Esophagus squamous epithelium (tissue), 5 donors: ENCODE measurements around the gene HK2. TPM values are rescaled to one million over a fixed set of nuclear protein-coding genes. Genes with fewer than 3 reads are reported as not detected.

Experiments used
- DNase-seq: peaks from one replicate; lab custom pipeline; 2025; lab: John Stamatoyannopoulos, UW
- H3K27ac ChIP-seq, 4 donors: fragments of 200-600 bp; sonication (generic); one replicate each; pipeline ENCODE4 v1.5.1; 2016 to 2019; ENCODE audit warnings: mild to moderate bottlenecking in 1 of 4
- H3K27me3 ChIP-seq, 4 donors: fragments of 200-600 bp; sonication (generic); 1 replicate in 3 of 4; 2 replicates in 1 of 4; pipeline versions ENCODE4 v1.5.1 to v1.6.0; 2017 to 2021; ENCODE audit warnings: antibody characterized with exemption in 1 of 4
- H3K36me3 ChIP-seq, 3 donors: fragments of 200-600 bp; sonication (generic); one replicate each; pipeline ENCODE4 v1.5.1; 2016 to 2019
- H3K4me1 ChIP-seq, 3 donors: fragments of 200-600 bp; sonication (generic); one replicate each; pipeline ENCODE4 v1.5.1; 2017 to 2019
- H3K4me3 ChIP-seq, 4 donors: fragments of 200-600 bp; sonication (generic); 1 replicate in 3 of 4; 2 replicates in 1 of 4; pipeline ENCODE4 v1.5.1; 2016 to 2019; ENCODE audit warnings: mild to moderate bottlenecking in 2 of 4, moderate library complexity in 1 of 4
- H3K9me3 ChIP-seq, 3 donors: fragments of 200-600 bp; sonication (generic); one replicate each; pipeline ENCODE4 v1.5.1; 2016 to 2019
- POLR2A ChIP-seq, 4 donors: fragments of 450-650 bp; IDR thresholded peaks; one replicate each; pipeline ENCODE4 v1.6.1; 2017; ENCODE audit warnings: antibody characterized with exemption in 4 of 4, mild to moderate bottlenecking in 4 of 4, moderate library complexity in 3 of 4
- WGBS, 2 donors: methylation state at CpG; one replicate each; pipeline ENCODE4 v1.1.5; 2018; 5-methylcytosine and 5-hydroxymethylcytosine counted together
- intact Hi-C: fragments of 100-400 bp; cut with DNase I; formaldehyde crosslinking; loops from one replicate; pipeline ENCODE4 v1.15.0; 2022
- total RNA-seq, 4 donors: library from RNA; depleted of rRNA; stranded (reverse); fragments of >200 nt; gene quantifications; one replicate each; pipeline ENCODE4 v1.1.0, GENCODE V29; 2016
- TF ChIP-seq, protein P1 (sequence below), 6 experiments: fragments of 450-650 bp in 4 of 6; fragments of 200-600 bp in 2 of 6; sonication (generic) in 2 of 6; IDR thresholded peaks; one replicate each; pipeline ENCODE4 v1.5.1; 2016 to 2019; ENCODE audit warnings: antibody characterized with exemption in 6 of 6, mild to moderate bottlenecking in 4 of 6, moderate library complexity in 4 of 6
- donor health status: DM: yes; HTN: yes; CAD: no.

Gene HK2
- total RNA-seq, 4 donors from 2014 or later = 11.2 to 45.4 (median 25.1) TPM

DNA sequence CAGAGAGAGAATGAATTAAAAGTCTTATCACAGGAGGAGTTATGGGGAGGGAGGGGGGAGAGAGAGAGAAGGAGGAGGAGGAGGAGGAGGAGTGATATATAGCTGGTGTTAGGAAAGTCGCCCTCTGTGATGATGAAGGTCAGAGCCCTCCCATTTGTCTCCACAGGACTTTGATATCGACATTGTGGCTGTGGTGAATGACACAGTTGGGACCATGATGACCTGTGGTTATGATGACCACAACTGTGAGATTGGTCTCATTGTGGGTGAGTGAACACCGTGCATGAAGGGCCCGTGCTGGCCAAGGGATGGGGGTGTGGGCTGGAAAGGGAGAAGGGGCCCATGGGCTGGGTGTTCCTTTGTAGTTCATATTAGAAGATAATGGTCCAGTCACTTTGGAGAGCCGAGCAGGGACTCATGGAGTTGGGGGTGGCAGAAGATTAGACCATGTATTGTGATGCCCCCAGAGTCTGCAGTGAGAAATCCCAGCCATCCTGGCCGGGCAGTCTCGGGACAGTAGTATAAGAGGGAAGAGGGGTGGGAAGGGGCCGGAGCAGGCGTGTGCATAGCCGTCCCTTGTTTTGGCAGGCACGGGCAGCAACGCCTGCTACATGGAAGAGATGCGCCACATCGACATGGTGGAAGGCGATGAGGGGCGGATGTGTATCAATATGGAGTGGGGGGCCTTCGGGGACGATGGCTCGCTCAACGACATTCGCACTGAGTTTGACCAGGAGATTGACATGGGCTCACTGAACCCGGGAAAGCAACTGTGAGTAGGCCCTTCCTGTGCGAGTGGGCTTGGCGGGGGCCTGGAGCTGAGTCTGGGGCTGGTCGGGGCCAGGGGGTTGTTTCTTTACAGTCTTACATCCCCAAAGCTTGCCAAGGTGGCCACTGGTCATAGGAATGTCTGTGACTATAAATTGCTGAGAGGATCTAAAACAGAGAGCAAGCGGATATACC lies 40.0 kb downstream of the HK2 start:
- intact Hi-C loops = no loop called here
- Histone ChIP-seq H3K4me1 (peaks cover 0 to 20% (median 11%) of the 10 kb centered on the region in 3 donors), H3K9me3 (no peaks in the 10 kb centered on the region), H3K4me3 (no peak overlapping the region), H3K27ac (peak overlapping the region in 1 of 4 donors; percentile 59), H3K36me3 (peaks cover 3 to 73% (median 7%) of the 10 kb centered on the region in 3 donors), H3K27me3 (no peaks in the 10 kb centered on the region)
- TF ChIP-seq, protein P1, sequence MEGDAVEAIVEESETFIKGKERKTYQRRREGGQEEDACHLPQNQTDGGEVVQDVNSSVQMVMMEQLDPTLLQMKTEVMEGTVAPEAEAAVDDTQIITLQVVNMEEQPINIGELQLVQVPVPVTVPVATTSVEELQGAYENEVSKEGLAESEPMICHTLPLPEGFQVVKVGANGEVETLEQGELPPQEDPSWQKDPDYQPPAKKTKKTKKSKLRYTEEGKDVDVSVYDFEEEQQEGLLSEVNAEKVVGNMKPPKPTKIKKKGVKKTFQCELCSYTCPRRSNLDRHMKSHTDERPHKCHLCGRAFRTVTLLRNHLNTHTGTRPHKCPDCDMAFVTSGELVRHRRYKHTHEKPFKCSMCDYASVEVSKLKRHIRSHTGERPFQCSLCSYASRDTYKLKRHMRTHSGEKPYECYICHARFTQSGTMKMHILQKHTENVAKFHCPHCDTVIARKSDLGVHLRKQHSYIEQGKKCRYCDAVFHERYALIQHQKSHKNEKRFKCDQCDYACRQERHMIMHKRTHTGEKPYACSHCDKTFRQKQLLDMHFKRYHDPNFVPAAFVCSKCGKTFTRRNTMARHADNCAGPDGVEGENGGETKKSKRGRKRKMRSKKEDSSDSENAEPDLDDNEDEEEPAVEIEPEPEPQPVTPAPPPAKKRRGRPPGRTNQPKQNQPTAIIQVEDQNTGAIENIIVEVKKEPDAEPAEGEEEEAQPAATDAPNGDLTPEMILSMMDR (IDR thresholded peaks at IDR 0.05) = no peak
- no peak for TF ChIP-seq POLR2A (IDR thresholded peaks at IDR 0.05)
- DNase-seq = no peak
- 89 to 92% methylated on average over 26 of the region's 26 CpGs for WGBS, 2 donors

DNA sequence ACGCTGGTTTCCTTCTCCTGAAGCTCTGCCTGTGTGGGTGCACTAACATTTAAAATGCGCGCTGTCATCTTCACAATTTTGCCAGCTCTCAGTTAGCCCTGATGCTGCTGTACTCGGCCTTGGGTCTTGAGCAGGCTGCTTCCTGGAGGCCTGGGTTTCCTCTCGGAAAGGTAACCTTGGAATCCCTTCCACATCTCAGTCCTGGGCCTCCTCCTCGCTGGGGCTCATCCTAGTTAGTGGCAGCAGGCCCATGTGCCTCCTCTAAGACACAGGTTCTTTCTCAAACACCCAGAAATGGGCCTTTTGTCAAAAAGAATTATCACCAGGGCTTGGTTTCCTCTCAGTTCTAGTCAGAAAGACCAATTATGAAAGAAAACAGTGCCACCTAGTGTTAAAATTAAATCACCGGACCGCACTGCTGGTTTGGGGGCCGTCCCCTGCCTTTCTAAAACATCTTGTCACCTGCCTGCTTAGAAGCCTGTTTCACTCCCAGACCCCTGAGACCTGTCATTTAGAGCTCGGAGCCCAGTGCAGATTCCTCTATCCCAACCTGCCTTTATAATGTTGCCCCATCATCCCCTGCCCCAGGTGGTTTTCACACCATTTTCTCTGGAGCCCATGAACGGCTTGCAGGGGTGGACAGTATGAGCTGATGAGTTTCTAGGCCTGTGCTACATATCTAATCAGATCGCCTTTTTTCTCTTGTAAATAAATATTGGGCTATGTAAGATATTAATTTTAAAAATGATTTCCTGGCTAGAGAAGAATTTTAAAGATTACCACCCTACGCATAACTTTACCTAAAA lies 42.4 kb downstream of the HK2 start:
- intact Hi-C loops = loop anchor here (5.0 kb wide), 1 partner anchor 164 kb away; no protein-coding TSS in a partner anchor
- H3K9me3 ChIP-seq = no peaks in the 10 kb centered on the region
- H3K27ac ChIP-seq = peak overlapping the region in 2 of 4 donors; percentile 44 to 75
- WGBS, 2 donors = 55 to 60% methylated on average over 12 to 13 of the region's 13 CpGs
- no peak overlapping the region for H3K4me3 ChIP-seq
- no peaks in the 10 kb centered on the region for H3K27me3 ChIP-seq
- H3K4me1 ChIP-seq = peaks cover 0 to 20% (median 11%) of the 10 kb centered on the region in 3 donors
- H3K36me3 ChIP-seq = peaks cover 3 to 94% (median 9%) of the 10 kb centered on the region in 3 donors
- TF ChIP-seq POLR2A (IDR thresholded peaks at IDR 0.05) = no peak
- TF ChIP-seq, protein P1 (IDR thresholded peaks at IDR 0.05) = peak; percentile 68 to 80 (median 72)
- DNase-seq = no peak

DNA sequence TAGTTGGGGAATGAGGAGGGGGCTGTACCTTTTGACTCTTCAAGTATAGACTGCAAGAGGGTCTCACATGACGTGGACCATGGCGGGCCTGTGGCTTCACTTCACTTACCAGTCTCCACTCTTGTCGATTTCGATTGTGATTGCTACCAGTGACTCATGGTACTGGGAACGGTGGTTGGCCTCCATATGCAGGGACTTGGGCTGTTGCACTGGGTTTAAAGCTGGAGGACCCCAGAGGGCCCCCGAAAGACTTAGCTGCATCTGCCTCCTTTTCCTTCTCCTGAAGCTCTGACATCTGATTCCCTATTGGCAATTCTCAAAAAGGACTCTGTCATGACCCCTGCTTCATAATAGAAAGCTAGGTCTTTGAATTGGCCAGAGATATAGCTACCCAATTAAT lies 43.4 kb downstream of the HK2 start:
- WGBS, 2 donors = 89 to 96% methylated on average over 5 to 6 of the region's 6 CpGs
- Histone ChIP-seq H3K9me3 (no peaks in the 10 kb centered on the region), H3K4me1 (peaks cover 0 to 20% (median 11%) of the 10 kb centered on the region in 3 donors), H3K36me3 (peaks cover 3 to 95% (median 15%) of the 10 kb centered on the region in 3 donors), H3K4me3 (no peak overlapping the region), H3K27me3 (no peaks in the 10 kb centered on the region), H3K27ac (no peak overlapping the region)
- intact Hi-C loops = loop anchor here (5.0 kb wide), 1 partner anchor 165 kb away; no protein-coding TSS in a partner anchor
- TF ChIP-seq POLR2A (IDR thresholded peaks at IDR 0.05) = no peak
- TF ChIP-seq, protein P1 (IDR thresholded peaks at IDR 0.05) = no peak
- DNase-seq = no peak

DNA sequence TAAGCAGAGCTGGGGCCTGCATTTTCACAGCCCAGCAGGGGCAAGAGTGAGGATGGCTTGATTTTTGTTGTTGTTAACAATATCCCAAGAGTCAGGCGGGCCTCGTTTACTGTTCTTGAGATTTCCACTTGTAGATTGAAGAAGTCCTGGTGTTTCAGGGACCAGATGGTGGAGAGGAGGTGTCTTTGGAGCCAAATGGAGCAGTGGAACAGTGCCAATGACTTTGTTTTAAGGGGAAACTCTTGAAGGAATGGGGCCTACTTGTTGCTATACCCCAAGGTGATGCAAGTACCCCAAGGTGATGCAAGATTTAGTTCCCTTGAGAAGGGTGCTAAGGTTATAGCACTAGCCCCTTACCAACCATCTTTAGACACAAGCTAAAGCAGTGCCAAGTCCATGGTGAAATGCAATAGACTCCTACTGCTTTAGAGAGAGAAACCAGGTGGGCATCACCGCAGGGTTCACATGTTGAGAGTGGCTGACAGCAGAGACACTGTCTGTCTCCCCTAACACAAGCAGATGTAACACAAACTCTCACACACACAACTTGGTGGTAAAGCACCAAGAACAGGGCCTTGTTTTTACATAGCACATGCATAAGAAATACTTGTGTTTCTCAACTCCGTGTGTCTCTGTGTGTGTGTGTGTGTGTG lies 44.0 kb downstream of the HK2 start:
- no peak for TF ChIP-seq POLR2A (IDR thresholded peaks at IDR 0.05)
- TF ChIP-seq, protein P1 (IDR thresholded peaks at IDR 0.05) = no peak
- intact Hi-C loops = loop anchor here (5.0 kb wide), 1 partner anchor 166 kb away; no protein-coding TSS in a partner anchor
- DNase-seq = no peak
- Histone ChIP-seq H3K9me3 (no peaks in the 10 kb centered on the region), H3K27ac (no peak overlapping the region), H3K36me3 (peaks cover 3 to 95% (median 15%) of the 10 kb centered on the region in 3 donors), H3K27me3 (no peaks in the 10 kb centered on the region), H3K4me3 (no peak overlapping the region), H3K4me1 (peaks cover 0 to 20% (median 11%) of the 10 kb centered on the region in 3 donors)
- 81 to 90% methylated on average over 3 to 4 of the region's 4 CpGs for WGBS, 2 donors
